Measurements from ENCODE around the gene SHE. TPM values are rescaled to one million over a fixed set of nuclear protein-coding genes. Genes with fewer than 3 reads are reported as not detected.

Gene SHE
- polyA plus RNA-seq, 4 donors, result 0.67 to 15.5 (median 3.3) TPM

GRCh38 chr1:154443274-154444013 lies 58.8 kb downstream of the SHE start:
- H3K4me1 ChIP-seq (ENCODE audit: control insufficient read depth in 3 of 3, insufficient read depth in 2 of 3, low read depth in 1 of 3, low read length in 2 of 3), result no peaks in the 10 kb centered on the region
- H3K27me3 ChIP-seq (ENCODE audit: control insufficient read depth in 3 of 3, insufficient read depth in 3 of 3, low read length in 3 of 3), result peaks cover 0 to 4% (median 0%) of the 10 kb centered on the region in 3 donors
- WGBS, 3 donors, result 58 to 82% (median 61%) methylated on average over 8 of the region's 8 CpGs
- FAIRE-seq, result no peak
- no peaks in the 10 kb centered on the region for H3K9me3 ChIP-seq (ENCODE audit: control insufficient read depth in 2 of 2, insufficient read depth in 1 of 2, low read depth in 1 of 2, low read length in 1 of 2)
- peak in 1 of 2 donors; percentile 39 for DNase-seq
- no peak overlapping the region for H3K4me3 ChIP-seq (ENCODE audit: low read depth in 1 of 3, low read length in 3 of 3)
- H3K36me3 ChIP-seq (ENCODE audit: control insufficient read depth in 3 of 3, insufficient read depth in 2 of 3, low read depth in 1 of 3, low read length in 3 of 3), result peaks cover 0 to 9% (median 3%) of the 10 kb centered on the region in 3 donors
- H3K27ac ChIP-seq (ENCODE audit: low read depth in 1 of 3, low read length in 2 of 3), result no peak overlapping the region

GRCh38 chr1:154442006-154442740 lies 60.0 kb downstream of the SHE start:
- no peak overlapping the region for H3K4me3 ChIP-seq (ENCODE audit: low read depth in 1 of 3, low read length in 3 of 3)
- H3K36me3 ChIP-seq (ENCODE audit: control insufficient read depth in 3 of 3, insufficient read depth in 2 of 3, low read depth in 1 of 3, low read length in 3 of 3), result peaks cover 0 to 9% (median 3%) of the 10 kb centered on the region in 3 donors
- H3K27ac ChIP-seq (ENCODE audit: low read depth in 1 of 3, low read length in 2 of 3), result no peak overlapping the region
- H3K27me3 ChIP-seq (ENCODE audit: control insufficient read depth in 3 of 3, insufficient read depth in 3 of 3, low read length in 3 of 3), result peaks cover 0 to 3% (median 0%) of the 10 kb centered on the region in 3 donors
- DNase-seq (no peak), FAIRE-seq (no peak)
- no peaks in the 10 kb centered on the region for H3K9me3 ChIP-seq (ENCODE audit: control insufficient read depth in 2 of 2, insufficient read depth in 1 of 2, low read depth in 1 of 2, low read length in 1 of 2)
- 85 to 96% (median 87%) methylated on average over 13 of the region's 13 CpGs for WGBS, 3 donors
- H3K4me1 ChIP-seq (ENCODE audit: control insufficient read depth in 3 of 3, insufficient read depth in 2 of 3, low read depth in 1 of 3, low read length in 2 of 3), result no peaks in the 10 kb centered on the region

DNA sequence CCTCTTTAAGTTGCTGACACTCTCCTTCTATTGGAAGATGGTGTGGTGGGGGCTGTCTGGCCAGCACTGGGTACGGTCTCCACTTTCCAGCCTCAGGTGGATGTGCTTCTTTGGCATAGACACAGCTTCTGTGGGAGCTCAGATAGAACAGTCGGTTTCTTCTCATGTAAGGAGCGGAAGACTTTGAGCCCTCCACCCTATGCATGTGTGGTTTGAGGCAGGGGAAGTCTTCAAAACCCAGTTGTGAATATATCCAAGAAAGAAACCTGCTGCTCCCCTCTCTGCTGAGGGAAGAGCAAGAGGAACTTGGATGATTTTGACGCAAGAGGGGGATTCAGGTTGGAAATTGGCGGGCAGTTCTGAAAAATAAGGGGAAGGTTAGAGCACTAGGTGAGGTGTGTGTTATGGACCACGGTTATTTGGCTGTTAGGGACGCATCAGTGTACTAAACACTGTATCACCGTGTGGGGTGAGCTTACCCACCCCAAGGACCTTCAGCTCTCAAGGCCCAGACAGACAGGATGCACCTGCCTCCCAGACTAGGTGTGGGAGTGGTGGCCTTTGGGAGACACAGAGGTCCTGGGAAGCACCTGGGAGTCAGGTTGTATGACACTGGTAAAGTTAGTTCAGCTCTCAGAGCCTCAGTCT lies 60.8 kb downstream of the SHE start:
- DNase-seq, result no peak
- Histone ChIP-seq H3K27ac (ENCODE audit: low read depth in 1 of 3, low read length in 2 of 3) (no peak overlapping the region), H3K4me3 (ENCODE audit: low read depth in 1 of 3, low read length in 3 of 3) (no peak overlapping the region), H3K27me3 (ENCODE audit: control insufficient read depth in 3 of 3, insufficient read depth in 3 of 3, low read length in 3 of 3) (peaks cover 0 to 3% (median 0%) of the 10 kb centered on the region in 3 donors), H3K36me3 (ENCODE audit: control insufficient read depth in 3 of 3, insufficient read depth in 2 of 3, low read depth in 1 of 3, low read length in 3 of 3) (peaks cover 0 to 11% (median 5%) of the 10 kb centered on the region in 3 donors), H3K4me1 (ENCODE audit: control insufficient read depth in 3 of 3, insufficient read depth in 2 of 3, low read depth in 1 of 3, low read length in 2 of 3) (no peaks in the 10 kb centered on the region), H3K9me3 (ENCODE audit: control insufficient read depth in 2 of 2, insufficient read depth in 1 of 2, low read depth in 1 of 2, low read length in 1 of 2) (no peaks in the 10 kb centered on the region)
- WGBS, 3 donors, result 71 to 88% (median 85%) methylated on average over 8 of the region's 8 CpGs
- FAIRE-seq, result no peak

DNA sequence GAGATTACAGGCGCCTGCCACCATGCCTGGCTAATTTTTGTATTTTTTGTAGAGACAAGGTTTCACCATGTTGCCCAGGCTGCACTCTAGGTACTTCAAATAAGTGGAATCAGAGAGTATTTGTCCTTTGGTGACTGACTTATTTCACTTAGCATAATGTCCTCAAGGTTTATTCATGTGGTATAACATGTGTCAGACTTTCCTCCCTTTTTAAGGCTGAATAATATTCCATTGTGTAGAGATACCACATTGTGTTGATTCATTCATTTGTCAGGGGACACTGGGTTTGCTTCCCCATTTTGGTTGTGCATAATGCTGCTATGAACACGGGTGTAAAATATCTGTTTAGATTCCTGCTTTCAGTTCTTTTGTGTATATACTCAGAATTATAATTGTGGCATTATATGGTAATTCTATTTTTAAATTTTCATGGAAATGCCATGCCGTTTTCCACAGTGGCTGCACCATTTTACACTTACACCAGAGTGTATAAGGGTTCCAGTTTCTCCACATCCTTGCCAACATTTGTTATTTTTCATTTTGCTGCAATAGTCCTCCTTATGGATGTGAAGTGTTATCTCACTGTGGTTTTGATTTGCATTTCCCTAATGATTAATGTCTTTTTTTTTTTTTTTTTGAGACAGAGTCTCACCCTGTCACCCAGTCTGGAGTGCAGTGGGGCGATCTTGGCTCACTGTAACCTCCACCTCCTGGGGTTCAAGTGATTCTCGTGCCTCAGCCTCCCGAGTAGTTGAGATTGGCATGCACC lies 62.0 kb downstream of the SHE start:
- DNase-seq, result no peak
- Histone ChIP-seq H3K4me1 (ENCODE audit: control insufficient read depth in 3 of 3, insufficient read depth in 2 of 3, low read depth in 1 of 3, low read length in 2 of 3) (no peaks in the 10 kb centered on the region), H3K27me3 (ENCODE audit: control insufficient read depth in 3 of 3, insufficient read depth in 3 of 3, low read length in 3 of 3) (peaks cover 0 to 3% (median 0%) of the 10 kb centered on the region in 3 donors), H3K4me3 (ENCODE audit: low read depth in 1 of 3, low read length in 3 of 3) (no peak overlapping the region), H3K9me3 (ENCODE audit: control insufficient read depth in 2 of 2, insufficient read depth in 1 of 2, low read depth in 1 of 2, low read length in 1 of 2) (no peaks in the 10 kb centered on the region), H3K36me3 (ENCODE audit: control insufficient read depth in 3 of 3, insufficient read depth in 2 of 3, low read depth in 1 of 3, low read length in 3 of 3) (peaks cover 0 to 10% (median 5%) of the 10 kb centered on the region in 3 donors), H3K27ac (ENCODE audit: low read depth in 1 of 3, low read length in 2 of 3) (peak overlapping the region in 2 of 3 donors; percentile 2 to 43)
- no peak for FAIRE-seq
- WGBS, 3 donors, result 78 to 84% (median 84%) methylated on average over 6 of the region's 6 CpGs

- 84 to 91% (median 87%) methylated on average over 9 of the region's 9 CpGs for WGBS, 3 donors
- no peak overlapping the region for H3K4me3 ChIP-seq (ENCODE audit: low read depth in 1 of 3, low read length in 3 of 3)
- no peak for FAIRE-seq
- no peak overlapping the region for H3K27ac ChIP-seq (ENCODE audit: low read depth in 1 of 3, low read length in 2 of 3)
- no peaks in the 10 kb centered on the region for H3K27me3 ChIP-seq (ENCODE audit: control insufficient read depth in 3 of 3, insufficient read depth in 3 of 3, low read length in 3 of 3)
- H3K4me1 ChIP-seq (ENCODE audit: control insufficient read depth in 3 of 3, insufficient read depth in 2 of 3, low read depth in 1 of 3, low read length in 2 of 3), result peaks cover 0 to 2% (median 0%) of the 10 kb centered on the region in 3 donors
- peaks cover 0 to 4% (median 4%) of the 10 kb centered on the region in 3 donors for H3K36me3 ChIP-seq (ENCODE audit: control insufficient read depth in 3 of 3, insufficient read depth in 2 of 3, low read depth in 1 of 3, low read length in 3 of 3)
- no peak for DNase-seq
- H3K9me3 ChIP-seq (ENCODE audit: control insufficient read depth in 2 of 2, insufficient read depth in 1 of 2, low read depth in 1 of 2, low read length in 1 of 2), result no peaks in the 10 kb centered on the region
Observed at GRCh38 chr1:154436433-154436832, 65.8 kb downstream of the SHE start.

GRCh38 chr1:154435599-154436200 lies 66.5 kb downstream of the SHE start:
- H3K4me3 ChIP-seq (ENCODE audit: low read depth in 1 of 3, low read length in 3 of 3), result no peak overlapping the region
- peaks cover 0 to 2% (median 2%) of the 10 kb centered on the region in 3 donors for H3K4me1 ChIP-seq (ENCODE audit: control insufficient read depth in 3 of 3, insufficient read depth in 2 of 3, low read depth in 1 of 3, low read length in 2 of 3)
- peaks cover 0 to 4% (median 4%) of the 10 kb centered on the region in 3 donors for H3K36me3 ChIP-seq (ENCODE audit: control insufficient read depth in 3 of 3, insufficient read depth in 2 of 3, low read depth in 1 of 3, low read length in 3 of 3)
- WGBS, 3 donors, result 89 to 91% (median 91%) methylated on average over 15 of the region's 15 CpGs
- H3K9me3 ChIP-seq (ENCODE audit: control insufficient read depth in 2 of 2, insufficient read depth in 1 of 2, low read depth in 1 of 2, low read length in 1 of 2), result no peaks in the 10 kb centered on the region
- FAIRE-seq (no peak), DNase-seq (no peak)
- no peaks in the 10 kb centered on the region for H3K27me3 ChIP-seq (ENCODE audit: control insufficient read depth in 3 of 3, insufficient read depth in 3 of 3, low read length in 3 of 3)
- no peak overlapping the region for H3K27ac ChIP-seq (ENCODE audit: low read depth in 1 of 3, low read length in 2 of 3)

GRCh38 chr1:154434346-154435085 lies 67.7 kb downstream of the SHE start:
- peaks cover 4 to 14% (median 5%) of the 10 kb centered on the region in 3 donors for H3K4me1 ChIP-seq (ENCODE audit: control insufficient read depth in 3 of 3, insufficient read depth in 2 of 3, low read depth in 1 of 3, low read length in 2 of 3)
- WGBS, 3 donors, result 27 to 41% (median 37%) methylated on average over 18 of the region's 18 CpGs
- peaks cover 0 to 4% (median 4%) of the 10 kb centered on the region in 3 donors for H3K36me3 ChIP-seq (ENCODE audit: control insufficient read depth in 3 of 3, insufficient read depth in 2 of 3, low read depth in 1 of 3, low read length in 3 of 3)
- FAIRE-seq (no peak), DNase-seq (peak in 1 of 2 donors; percentile 79)
- peak overlapping the region in 2 of 3 donors; percentile 1 to 50 for H3K27ac ChIP-seq (ENCODE audit: low read depth in 1 of 3, low read length in 2 of 3)
- H3K27me3 ChIP-seq (ENCODE audit: control insufficient read depth in 3 of 3, insufficient read depth in 3 of 3, low read length in 3 of 3), result no peaks in the 10 kb centered on the region
- no peak overlapping the region for H3K4me3 ChIP-seq (ENCODE audit: low read depth in 1 of 3, low read length in 3 of 3)
- H3K9me3 ChIP-seq (ENCODE audit: control insufficient read depth in 2 of 2, insufficient read depth in 1 of 2, low read depth in 1 of 2, low read length in 1 of 2), result no peaks in the 10 kb centered on the region
